Activated B cell treated with CpG ODN at 0.5 μM for 24 hours (primary cell): ENCODE results near the gene SCFD2. TPM values are rescaled to one million over a fixed set of nuclear protein-coding genes. Genes with fewer than 3 reads are reported as not detected.

Experiments
- ATAC-seq: fragments of 200-7000 bp; cut with Tn5 transposase; one replicate; pipeline ENCODE4 v1.10.0; 2021; ENCODE audit warnings: low read depth, mild to moderate bottlenecking, moderate library complexity
- CTCF ChIA-PET: fragments of 350-600 bp; sonication (Branson Sonifier 250); formaldehyde crosslinking; loops from one replicate; lab custom pipeline; 2021; ENCODE audit warnings: antibody characterized with exemption; lab: Charles Lee
- POLR2A ChIA-PET: fragments of 350-600 bp; sonication (Branson Sonifier 250); formaldehyde crosslinking; loops from one replicate; lab custom pipeline; 2021; ENCODE audit warnings: antibody characterized with exemption; lab: Charles Lee
- DNase-seq: peaks from one replicate; pipeline ENCODE4 v3.0.0; 2022
- H3K27ac Mint-ChIP-seq: one replicate; pipeline ENCODE4 v1.8.0; 2020; ENCODE audit warnings: mixed read lengths
- H3K27me3 Mint-ChIP-seq: one replicate; pipeline ENCODE4 v1.8.0; 2021; ENCODE audit warnings: mixed read lengths
- H3K36me3 Mint-ChIP-seq: one replicate; pipeline ENCODE4 v1.8.0; 2021; ENCODE audit warnings: low read depth, mixed read lengths
- H3K4me1 Mint-ChIP-seq: one replicate; pipeline ENCODE4 v1.8.0; 2021; ENCODE audit warnings: mixed read lengths
- H3K4me3 Mint-ChIP-seq: one replicate; pipeline ENCODE4 v1.8.0; 2020; ENCODE audit warnings: mild to moderate bottlenecking, mixed read lengths
- H3K9me3 Mint-ChIP-seq: one replicate; pipeline ENCODE4 v1.8.0; 2020; ENCODE audit warnings: mixed read lengths
- intact Hi-C: fragments of 100-400 bp; cut with micrococcal nuclease; formaldehyde crosslinking; loops from one replicate; pipeline ENCODE4 v1.15.1; 2024
- total RNA-seq: library from RNA; stranded (reverse); gene quantifications from 2 replicates; pipeline ENCODE4 v1.2.3, GENCODE V29; 2022
- TF ChIP-seq, protein P1 (sequence below): fragments of 200-600 bp; IDR thresholded peaks from one replicate; pipeline ENCODE4 v1.8.0; 2022; ENCODE audit warnings: antibody characterized with exemption, mild to moderate bottlenecking

The SCFD2 gene
- total RNA-seq, 1 donor from 2014 or later = 46.6 TPM

DNA sequence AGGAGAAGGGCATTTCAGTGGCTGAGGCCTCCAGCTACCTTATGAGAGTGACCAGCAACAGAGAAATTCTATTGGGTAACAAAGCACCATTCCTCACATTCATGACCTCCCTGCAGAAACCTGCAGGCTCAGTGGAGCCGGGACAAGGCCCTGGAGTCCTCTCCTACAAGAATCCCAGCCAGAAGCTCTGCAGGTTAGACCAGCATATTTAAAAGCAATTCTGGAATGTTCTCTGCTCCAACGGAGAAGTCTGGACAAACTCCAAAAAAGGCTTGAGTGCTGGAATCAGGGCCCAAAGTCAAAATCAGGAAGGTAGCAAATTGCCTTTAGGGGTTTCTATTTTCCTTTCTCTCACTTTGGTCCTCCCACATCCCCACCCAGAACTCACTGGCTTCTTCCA, 202.9 kb downstream of the SCFD2 start:
- POLR2A ChIA-PET = no interaction called here
- ATAC-seq (no peak), DNase-seq (no peak)
- Mint-ChIP-seq H3K27me3 (no peaks in the 10 kb centered on the region), H3K36me3 (peaks cover 4% of the 10 kb centered on the region), H3K9me3 (peaks cover 4% of the 10 kb centered on the region), H3K27ac (no peak overlapping the region), H3K4me3 (no peak overlapping the region), H3K4me1 (no peaks in the 10 kb centered on the region)
- CTCF ChIA-PET = no interaction called here
- TF ChIP-seq, protein P1, sequence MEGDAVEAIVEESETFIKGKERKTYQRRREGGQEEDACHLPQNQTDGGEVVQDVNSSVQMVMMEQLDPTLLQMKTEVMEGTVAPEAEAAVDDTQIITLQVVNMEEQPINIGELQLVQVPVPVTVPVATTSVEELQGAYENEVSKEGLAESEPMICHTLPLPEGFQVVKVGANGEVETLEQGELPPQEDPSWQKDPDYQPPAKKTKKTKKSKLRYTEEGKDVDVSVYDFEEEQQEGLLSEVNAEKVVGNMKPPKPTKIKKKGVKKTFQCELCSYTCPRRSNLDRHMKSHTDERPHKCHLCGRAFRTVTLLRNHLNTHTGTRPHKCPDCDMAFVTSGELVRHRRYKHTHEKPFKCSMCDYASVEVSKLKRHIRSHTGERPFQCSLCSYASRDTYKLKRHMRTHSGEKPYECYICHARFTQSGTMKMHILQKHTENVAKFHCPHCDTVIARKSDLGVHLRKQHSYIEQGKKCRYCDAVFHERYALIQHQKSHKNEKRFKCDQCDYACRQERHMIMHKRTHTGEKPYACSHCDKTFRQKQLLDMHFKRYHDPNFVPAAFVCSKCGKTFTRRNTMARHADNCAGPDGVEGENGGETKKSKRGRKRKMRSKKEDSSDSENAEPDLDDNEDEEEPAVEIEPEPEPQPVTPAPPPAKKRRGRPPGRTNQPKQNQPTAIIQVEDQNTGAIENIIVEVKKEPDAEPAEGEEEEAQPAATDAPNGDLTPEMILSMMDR = no peak
- intact Hi-C loops = no loop called here

DNA sequence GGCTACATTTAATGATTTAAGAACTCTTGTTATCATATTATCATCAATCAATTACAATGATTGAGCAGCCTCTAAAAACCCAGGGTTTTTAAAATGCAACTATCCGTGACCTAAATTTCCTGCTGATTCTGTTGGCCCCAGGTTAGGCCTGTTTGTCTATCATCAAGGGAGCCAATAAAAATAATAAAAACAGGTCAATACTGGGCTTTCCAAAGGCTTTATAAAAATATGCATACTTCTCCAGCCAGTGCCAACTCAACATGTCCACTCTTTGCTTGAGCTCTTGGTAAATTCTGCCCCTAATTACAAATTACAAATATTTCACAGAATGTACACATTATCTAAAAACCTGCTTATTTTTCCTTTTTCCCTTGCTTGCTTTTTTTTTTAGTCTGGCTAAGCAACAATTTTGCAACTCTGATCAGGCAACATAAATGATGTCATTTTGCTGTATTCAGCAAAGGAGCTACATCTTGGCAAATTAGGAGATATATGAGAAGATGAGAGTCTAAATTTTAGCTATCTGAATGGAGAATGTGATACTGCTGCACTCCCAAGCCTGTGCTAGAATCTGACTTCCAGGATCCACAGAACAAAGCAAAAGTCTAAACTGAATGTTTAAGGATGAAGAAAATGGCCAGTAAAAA, 204.0 kb downstream of the SCFD2 start:
- DNase-seq (no peak), ATAC-seq (no peak)
- TF ChIP-seq, protein P1 = no peak
- POLR2A ChIA-PET = no interaction called here
- H3K27ac Mint-ChIP-seq = no peak overlapping the region
- CTCF ChIA-PET = no interaction called here
- no peak overlapping the region for H3K4me3 Mint-ChIP-seq
- H3K4me1 Mint-ChIP-seq = no peaks in the 10 kb centered on the region
- peaks cover 4% of the 10 kb centered on the region for H3K36me3 Mint-ChIP-seq
- no peaks in the 10 kb centered on the region for H3K27me3 Mint-ChIP-seq
- H3K9me3 Mint-ChIP-seq = peaks cover 2% of the 10 kb centered on the region
- intact Hi-C loops = no loop called here

DNA sequence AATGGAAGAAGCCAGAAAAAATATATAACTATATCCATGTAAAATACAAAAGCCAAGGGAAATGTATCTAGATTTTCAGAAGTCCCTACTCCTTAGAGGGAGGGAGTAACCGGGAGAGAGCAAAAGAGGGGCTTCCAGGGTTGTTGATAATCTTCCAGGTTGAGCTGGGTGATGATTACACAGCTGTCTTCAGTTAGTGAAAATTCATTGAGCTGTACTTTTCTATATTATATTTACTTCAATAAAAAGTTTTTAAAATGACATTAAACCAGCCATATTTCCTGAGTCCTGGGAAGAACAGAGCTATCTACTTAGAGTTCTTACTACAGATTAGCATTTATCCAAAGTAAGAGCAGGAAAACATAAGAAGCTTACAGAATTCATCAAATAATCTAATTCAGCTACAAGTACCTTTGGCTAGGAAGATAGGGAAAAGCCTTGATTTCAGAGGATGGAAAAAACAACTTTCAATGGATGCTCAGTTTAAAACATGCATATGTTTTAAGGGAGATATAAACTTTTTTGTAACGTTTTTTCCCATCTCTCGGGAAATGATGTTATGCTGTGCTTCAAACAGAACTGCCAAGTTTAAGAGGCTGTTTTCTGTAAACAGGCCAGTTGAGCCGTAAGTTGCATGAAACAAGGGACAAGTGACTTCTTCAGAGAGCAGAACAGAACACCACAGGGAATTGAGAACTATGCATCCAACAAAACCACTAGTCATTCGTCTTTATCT, 204.6 kb downstream of the SCFD2 start:
- intact Hi-C loops = no loop called here
- no peak overlapping the region for H3K4me3 Mint-ChIP-seq
- TF ChIP-seq, protein P1 = no peak
- POLR2A ChIA-PET = no interaction called here
- no peak overlapping the region for H3K27ac Mint-ChIP-seq
- H3K9me3 Mint-ChIP-seq = peaks cover 2% of the 10 kb centered on the region
- no peaks in the 10 kb centered on the region for H3K4me1 Mint-ChIP-seq
- H3K36me3 Mint-ChIP-seq = peaks cover under 1% of the 10 kb centered on the region
- no peak for ATAC-seq
- DNase-seq = no peak
- CTCF ChIA-PET = no interaction called here
- H3K27me3 Mint-ChIP-seq = no peaks in the 10 kb centered on the region

DNA sequence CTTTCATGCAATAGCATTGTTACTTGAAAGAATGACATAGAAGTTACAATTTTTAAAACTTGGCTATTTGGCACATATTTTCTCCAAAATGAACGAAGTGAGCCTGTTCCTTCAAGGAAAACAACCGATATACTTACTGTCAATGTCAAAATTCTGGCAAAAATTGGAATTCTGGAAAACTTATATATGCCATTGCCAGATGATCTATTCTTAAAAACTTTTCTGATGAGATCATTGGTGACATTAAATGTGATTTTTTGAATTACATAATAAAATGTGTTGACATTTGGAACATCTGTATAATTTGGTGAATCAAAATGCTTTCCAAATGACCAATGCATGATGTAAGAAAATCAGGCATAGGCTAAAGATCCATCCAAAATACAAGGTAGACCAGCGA, 209.0 kb downstream of the SCFD2 start:
- H3K9me3 Mint-ChIP-seq = peaks cover 16% of the 10 kb centered on the region
- H3K36me3 Mint-ChIP-seq = peaks cover 27% of the 10 kb centered on the region
- intact Hi-C loops = no loop called here
- H3K27ac Mint-ChIP-seq = no peak overlapping the region
- H3K27me3 Mint-ChIP-seq = no peaks in the 10 kb centered on the region
- H3K4me1 Mint-ChIP-seq = no peaks in the 10 kb centered on the region
- no peak for DNase-seq
- ATAC-seq = no peak
- no peak overlapping the region for H3K4me3 Mint-ChIP-seq
- ChIA-PET CTCF (no interaction called here), POLR2A (no interaction called here)
- TF ChIP-seq, protein P1 = no peak

DNA sequence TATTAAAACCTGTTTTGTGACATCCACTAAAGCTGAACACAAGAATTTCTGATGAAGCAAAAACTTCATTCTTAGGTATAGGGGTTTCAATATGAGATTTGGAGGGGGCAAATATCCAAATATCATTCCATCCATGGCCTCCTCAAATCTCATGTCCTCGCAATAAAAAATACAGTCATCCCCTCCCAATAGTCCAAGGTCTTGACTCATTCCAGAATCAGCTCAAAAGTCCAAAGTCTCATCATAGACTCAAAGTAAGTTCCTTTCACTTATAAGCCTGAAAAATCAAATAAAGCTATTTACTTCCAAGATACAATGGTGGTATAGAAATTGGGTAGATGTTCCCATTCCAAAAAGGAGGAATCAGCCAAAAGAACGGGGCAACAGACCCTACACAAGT, 213.4 kb downstream of the SCFD2 start:
- Mint-ChIP-seq H3K27ac (no peak overlapping the region), H3K9me3 (peaks cover 14% of the 10 kb centered on the region), H3K27me3 (no peaks in the 10 kb centered on the region), H3K36me3 (peaks cover 27% of the 10 kb centered on the region), H3K4me1 (peaks cover 3% of the 10 kb centered on the region), H3K4me3 (no peak overlapping the region)
- no peak for ATAC-seq
- TF ChIP-seq, protein P1 = no peak
- intact Hi-C loops = no loop called here
- no peak for DNase-seq
- POLR2A ChIA-PET = no interaction called here
- CTCF ChIA-PET = no interaction called here
